BLaER1 (cell line): Measurements from ENCODE around the gene SLCO4C1.

Source experiments
- H3K27ac ChIP-seq: shearing (Covaris generic); formaldehyde crosslinking; 2 replicates; pipeline ENCODE4 v1.8.1; 2022
- H3K27me3 ChIP-seq: shearing (Covaris generic); formaldehyde crosslinking; 2 replicates; pipeline ENCODE4 v1.8.1; 2022
- H3K36me3 ChIP-seq: shearing (Covaris generic); formaldehyde crosslinking; 2 replicates; pipeline ENCODE4 v1.8.1; 2022
- H3K4me1 ChIP-seq: shearing (Covaris generic); formaldehyde crosslinking; 2 replicates; pipeline ENCODE4 v1.8.1; 2022
- H3K4me2 ChIP-seq: shearing (Covaris generic); formaldehyde crosslinking; 2 replicates; pipeline ENCODE4 v1.8.1; 2022
- H3K4me3 ChIP-seq: shearing (Covaris generic); formaldehyde crosslinking; 2 replicates; pipeline ENCODE4 v1.8.1; 2022
- H3K9ac ChIP-seq: shearing (Covaris generic); formaldehyde crosslinking; 2 replicates; pipeline ENCODE4 v1.8.1; 2022
- H3K9me3 ChIP-seq: shearing (Covaris generic); formaldehyde crosslinking; 2 replicates; pipeline ENCODE4 v1.8.1; 2022
- H4K20me1 ChIP-seq: shearing (Covaris generic); formaldehyde crosslinking; 2 replicates; pipeline ENCODE4 v1.8.1; 2022
- Cebpa-rat ChIP-seq: shearing (Covaris generic); IDR thresholded peaks from 2 replicates; pipeline ENCODE4 v1.8.1; 2022

The SLCO4C1 gene

DNA sequence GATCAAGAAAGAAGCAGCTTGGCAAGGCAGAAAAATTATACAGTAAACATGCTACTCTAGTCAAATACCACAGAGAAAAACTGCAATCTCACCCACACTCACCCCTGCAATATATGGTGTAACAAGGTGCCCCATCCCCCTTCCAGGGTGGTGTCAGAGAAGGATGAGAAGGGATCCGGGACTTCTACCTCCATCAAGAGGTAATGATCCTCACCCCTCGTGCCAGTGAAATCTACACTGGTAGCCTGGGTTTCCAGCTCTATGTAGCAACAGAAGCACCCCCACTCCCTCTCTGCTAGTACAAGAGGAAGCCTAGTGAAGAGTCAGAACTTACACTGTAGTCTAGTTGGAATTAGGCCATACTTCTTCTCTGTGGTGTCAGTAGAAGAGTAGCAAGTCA, 18.9 kb downstream of the SLCO4C1 start:
- Histone ChIP-seq H3K4me2 (no peak overlapping the region), H3K9ac (no peak overlapping the region), H3K4me3 (no peak overlapping the region), H3K27me3 (no peaks in the 10 kb centered on the region), H3K27ac (no peak overlapping the region), H3K4me1 (no peaks in the 10 kb centered on the region), H4K20me1 (no peaks in the 10 kb centered on the region), H3K9me3 (no peaks in the 10 kb centered on the region), H3K36me3 (no peaks in the 10 kb centered on the region)
- no peak for TF ChIP-seq Cebpa-rat

DNA sequence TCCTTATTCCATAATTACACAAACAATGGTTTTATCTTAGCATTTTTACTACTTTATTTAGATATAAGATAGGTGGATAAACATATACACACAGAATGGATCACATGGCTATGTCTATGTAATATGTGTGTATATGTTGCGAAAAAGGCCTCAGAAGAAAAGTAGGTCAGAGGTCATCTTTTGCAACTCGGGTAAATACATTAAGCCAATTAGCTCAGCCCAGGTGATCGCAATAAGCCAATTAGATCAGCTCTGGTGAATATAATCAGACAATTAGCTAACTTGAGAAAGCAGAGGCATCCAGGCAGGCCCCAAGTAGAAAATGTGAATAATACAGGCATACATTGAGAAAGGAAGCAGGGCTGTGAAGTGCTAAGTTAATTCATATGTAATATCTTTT, 24.3 kb downstream of the SLCO4C1 start:
- no peaks in the 10 kb centered on the region for H3K4me1 ChIP-seq
- no peak overlapping the region for H3K9ac ChIP-seq

GRCh38 chr5:102270036-102270435, 26.0 kb downstream of the SLCO4C1 start:
- Histone ChIP-seq H3K4me3 (no peak overlapping the region), H3K27me3 (no peaks in the 10 kb centered on the region), H3K9ac (no peak overlapping the region), H3K36me3 (no peaks in the 10 kb centered on the region), H3K4me2 (no peak overlapping the region), H3K27ac (no peak overlapping the region), H3K4me1 (no peaks in the 10 kb centered on the region), H3K9me3 (0 out of 2 replicates have a peak, but pooled peaks cover 7% of the 10 kb centered on the region), H4K20me1 (no peaks in the 10 kb centered on the region)
- no peak for TF ChIP-seq Cebpa-rat

More for the DNA sequence above, 24.3 kb downstream of the SLCO4C1 start:
- no peak overlapping the region for H3K27ac ChIP-seq
- no peaks in the 10 kb centered on the region for H4K20me1 ChIP-seq
- H3K27me3 ChIP-seq = no peaks in the 10 kb centered on the region
- 0 out of 2 replicates have a peak, but pooled peaks cover 7% of the 10 kb centered on the region for H3K9me3 ChIP-seq
- H3K4me2 ChIP-seq = no peak overlapping the region
- no peak overlapping the region for H3K4me3 ChIP-seq
- H3K36me3 ChIP-seq = no peaks in the 10 kb centered on the region
- no peak for TF ChIP-seq Cebpa-rat

DNA sequence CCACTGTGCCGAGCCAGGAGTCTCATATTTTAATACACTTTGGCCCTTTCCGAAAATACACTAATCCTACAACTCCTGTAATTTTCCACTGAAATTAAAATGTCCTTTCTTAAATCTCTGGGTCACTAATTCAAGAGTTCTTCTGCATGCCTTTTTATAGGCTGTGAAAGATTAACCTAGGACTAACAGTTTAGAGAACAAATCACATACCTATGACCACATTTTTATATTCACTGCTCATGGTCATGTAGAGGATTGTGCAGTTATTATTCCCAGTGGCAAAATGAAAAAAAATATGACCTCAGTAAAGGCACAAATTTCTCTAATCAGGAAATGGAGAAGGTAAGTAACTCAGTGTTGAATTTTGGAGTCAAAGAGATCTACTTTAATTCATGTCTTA, 33.4 kb downstream of the SLCO4C1 start:
- no peak overlapping the region for H3K4me3 ChIP-seq
- H3K36me3 ChIP-seq = no peaks in the 10 kb centered on the region
- no peak overlapping the region for H3K27ac ChIP-seq
- H3K9ac ChIP-seq = no peak overlapping the region
- no peaks in the 10 kb centered on the region for H4K20me1 ChIP-seq
- H3K4me1 ChIP-seq = no peaks in the 10 kb centered on the region
- no peak for TF ChIP-seq Cebpa-rat
- no peaks in the 10 kb centered on the region for H3K9me3 ChIP-seq
- no peaks in the 10 kb centered on the region for H3K27me3 ChIP-seq
- no peak overlapping the region for H3K4me2 ChIP-seq

- no peaks in the 10 kb centered on the region for H3K9me3 ChIP-seq
- H3K36me3 ChIP-seq = no peaks in the 10 kb centered on the region
- no peaks in the 10 kb centered on the region for H4K20me1 ChIP-seq
- no peak overlapping the region for H3K9ac ChIP-seq
- no peak overlapping the region for H3K4me3 ChIP-seq
- no peak overlapping the region for H3K27ac ChIP-seq
- no peak for TF ChIP-seq Cebpa-rat
- no peaks in the 10 kb centered on the region for H3K4me1 ChIP-seq
- H3K4me2 ChIP-seq = no peak overlapping the region
- no peaks in the 10 kb centered on the region for H3K27me3 ChIP-seq
Measured at GRCh38 chr5:102249381-102249780, 46.7 kb downstream of the SLCO4C1 start.

- Histone ChIP-seq H4K20me1 (no peaks in the 10 kb centered on the region), H3K4me1 (no peaks in the 10 kb centered on the region), H3K9ac (no peak overlapping the region), H3K27ac (no peak overlapping the region), H3K27me3 (no peaks in the 10 kb centered on the region), H3K4me2 (no peak overlapping the region), H3K9me3 (no peaks in the 10 kb centered on the region), H3K4me3 (no peak overlapping the region), H3K36me3 (no peaks in the 10 kb centered on the region)
- no peak for TF ChIP-seq Cebpa-rat
Measured at GRCh38 chr5:102243213-102243612, 52.9 kb downstream of the SLCO4C1 start.

- Histone ChIP-seq H3K36me3 (no peaks in the 10 kb centered on the region), H3K4me2 (no peak overlapping the region), H3K9me3 (no peaks in the 10 kb centered on the region), H3K4me1 (no peaks in the 10 kb centered on the region), H4K20me1 (no peaks in the 10 kb centered on the region), H3K9ac (no peak overlapping the region), H3K4me3 (no peak overlapping the region), H3K27me3 (no peaks in the 10 kb centered on the region), H3K27ac (no peak overlapping the region)
- TF ChIP-seq Cebpa-rat = no peak
Measured at GRCh38 chr5:102241809-102242421, 54.2 kb downstream of the SLCO4C1 start.

GRCh38 chr5:102231693-102232619, 64.1 kb downstream of the SLCO4C1 start:
- no peak overlapping the region for H3K9ac ChIP-seq
- H3K4me2 ChIP-seq = no peak overlapping the region
- peaks cover 7% of the 10 kb centered on the region; the same call in 1 of the 2 replicates for H3K4me1 ChIP-seq
- no peak for TF ChIP-seq Cebpa-rat
- no peak overlapping the region for H3K4me3 ChIP-seq
- H3K36me3 ChIP-seq = no peaks in the 10 kb centered on the region
- no peaks in the 10 kb centered on the region for H3K27me3 ChIP-seq
- no peaks in the 10 kb centered on the region; the same call in 1 of the 2 replicates for H3K9me3 ChIP-seq
- H4K20me1 ChIP-seq = no peaks in the 10 kb centered on the region
- no peak overlapping the region for H3K27ac ChIP-seq

- H3K9me3 ChIP-seq = no peaks in the 10 kb centered on the region; the same call in 1 of the 2 replicates
- H3K4me2 ChIP-seq = peak overlapping the region; percentile 32
- peaks cover 7% of the 10 kb centered on the region; the same call in 1 of the 2 replicates for H3K4me1 ChIP-seq
- no peaks in the 10 kb centered on the region for H3K36me3 ChIP-seq
- TF ChIP-seq Cebpa-rat = no peak
- H4K20me1 ChIP-seq = no peaks in the 10 kb centered on the region
- no peak overlapping the region for H3K27ac ChIP-seq
- H3K4me3 ChIP-seq = no peak overlapping the region
- H3K9ac ChIP-seq = no peak overlapping the region
- no peaks in the 10 kb centered on the region for H3K27me3 ChIP-seq
Measured at GRCh38 chr5:102229685-102230084, 66.4 kb downstream of the SLCO4C1 start.

DNA sequence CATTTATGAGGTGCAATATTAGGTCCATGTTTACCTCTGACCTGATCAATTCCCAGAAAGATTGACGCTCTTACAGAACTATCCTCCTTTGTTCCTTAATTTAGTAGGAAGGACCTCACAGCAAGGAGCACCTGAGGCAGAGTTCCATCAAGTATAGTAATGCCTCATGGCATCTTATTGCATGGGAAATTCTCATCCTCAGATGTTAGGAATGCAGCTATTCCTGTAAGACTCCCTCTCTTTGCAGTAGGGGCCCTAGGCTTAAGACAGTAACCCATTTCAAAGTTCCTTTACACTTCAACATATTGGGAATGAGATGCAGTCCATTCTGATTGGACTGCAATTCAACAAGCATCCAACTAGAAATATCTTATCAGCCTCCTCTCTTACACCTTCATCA, 69.8 kb downstream of the SLCO4C1 start:
- Histone ChIP-seq H3K4me3 (no peak overlapping the region), H3K27me3 (no peaks in the 10 kb centered on the region), H3K36me3 (no peaks in the 10 kb centered on the region), H3K9me3 (peaks cover 12% of the 10 kb centered on the region), H4K20me1 (no peaks in the 10 kb centered on the region), H3K27ac (no peak overlapping the region), H3K4me1 (peaks cover 7% of the 10 kb centered on the region; the same call in 1 of the 2 replicates), H3K4me2 (no peak overlapping the region), H3K9ac (no peak overlapping the region)
- TF ChIP-seq Cebpa-rat = no peak
